Left ventricle myocardium inferior (tissue), 1 donor: Measurements from ENCODE around the gene ADAM33. TPM values are rescaled to one million over a fixed set of nuclear protein-coding genes. Genes with fewer than 3 reads are reported as not detected.

Source experiments
- DNase-seq: peaks from one replicate; pipeline ENCODE4 v3.0.0-alpha.2; 2020
- H3K27ac ChIP-seq: fragments of 200-600 bp; replicated peaks from 2 replicates; pipeline ENCODE4 v1.8.0; 2021
- H3K27me3 ChIP-seq: fragments of 200-600 bp; 2 replicates; pipeline ENCODE4 v1.8.0; 2021; ENCODE audit warnings: low read depth
- H3K36me3 ChIP-seq: fragments of 200-600 bp; 2 replicates; pipeline ENCODE4 v1.8.0; 2021
- H3K4me1 ChIP-seq: fragments of 200-600 bp; 2 replicates; pipeline ENCODE4 v1.8.0; 2021
- H3K4me3 ChIP-seq: fragments of 200-600 bp; 2 replicates; pipeline ENCODE4 v1.8.0; 2021; ENCODE audit warnings: mild to moderate bottlenecking, moderate library complexity
- H3K9me3 ChIP-seq: fragments of 200-600 bp; replicated peaks from 2 replicates; pipeline ENCODE4 v1.8.0; 2021
- intact Hi-C: fragments of 100-400 bp; cut with micrococcal nuclease; formaldehyde crosslinking; loops from one replicate; pipeline ENCODE4 v1.11.0; 2022
- total RNA-seq: library from RNA; stranded (reverse); fragmentation: NEBNext Ultra II Directional; extraction: Animal tissue kit (Norgen Biotek cat#: 25700); gene quantifications from one replicate; pipeline ENCODE4 v1.2.1, GENCODE V29; 2021
- TF ChIP-seq, protein P1 (sequence below): fragments of 200-600 bp; IDR thresholded peaks from 2 replicates; pipeline ENCODE4 v1.8.0; 2021; ENCODE audit warnings: antibody characterized with exemption, mild to moderate bottlenecking, borderline replicate concordance
- donor health status: DM: no; HTN: yes; CAD: no; lungs with severe emphysema.

The ADAM33 gene
- total RNA-seq, 1 donor from 2014 or later = 10.8 TPM

- TF ChIP-seq, protein P1, sequence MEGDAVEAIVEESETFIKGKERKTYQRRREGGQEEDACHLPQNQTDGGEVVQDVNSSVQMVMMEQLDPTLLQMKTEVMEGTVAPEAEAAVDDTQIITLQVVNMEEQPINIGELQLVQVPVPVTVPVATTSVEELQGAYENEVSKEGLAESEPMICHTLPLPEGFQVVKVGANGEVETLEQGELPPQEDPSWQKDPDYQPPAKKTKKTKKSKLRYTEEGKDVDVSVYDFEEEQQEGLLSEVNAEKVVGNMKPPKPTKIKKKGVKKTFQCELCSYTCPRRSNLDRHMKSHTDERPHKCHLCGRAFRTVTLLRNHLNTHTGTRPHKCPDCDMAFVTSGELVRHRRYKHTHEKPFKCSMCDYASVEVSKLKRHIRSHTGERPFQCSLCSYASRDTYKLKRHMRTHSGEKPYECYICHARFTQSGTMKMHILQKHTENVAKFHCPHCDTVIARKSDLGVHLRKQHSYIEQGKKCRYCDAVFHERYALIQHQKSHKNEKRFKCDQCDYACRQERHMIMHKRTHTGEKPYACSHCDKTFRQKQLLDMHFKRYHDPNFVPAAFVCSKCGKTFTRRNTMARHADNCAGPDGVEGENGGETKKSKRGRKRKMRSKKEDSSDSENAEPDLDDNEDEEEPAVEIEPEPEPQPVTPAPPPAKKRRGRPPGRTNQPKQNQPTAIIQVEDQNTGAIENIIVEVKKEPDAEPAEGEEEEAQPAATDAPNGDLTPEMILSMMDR = no peak
- Histone ChIP-seq H3K9me3 (no peaks in the 10 kb centered on the region), H3K27ac (peak within 1 kb of the TSS; percentile 39), H3K27me3 (no peaks in the 10 kb centered on the region), H3K4me3 (peak within 1 kb of the TSS; percentile 37), H3K36me3 (no peaks in the 10 kb centered on the region), H3K4me1 (peaks cover 17% of the 10 kb centered on the region)
- peak; percentile 70 for DNase-seq
- intact Hi-C loops = no loop called here
These were observed 30.6 kb upstream of the ADAM33 start, which contains the start of gene SIGLEC1 for GRCh38 chr20:3712279-3712873. Gene SIGLEC1, minus strand, starts transcription at chr20:3712600. Its CDS starts 5,472 bp downstream, at chr20:3707128.

- intact Hi-C loops = loop anchor here (2.0 kb wide), 1 partner anchor 35 kb away; no protein-coding TSS in a partner anchor
- Histone ChIP-seq H3K27ac (peak overlapping the region; percentile 21), H3K27me3 (no peaks in the 10 kb centered on the region), H3K36me3 (no peaks in the 10 kb centered on the region), H3K4me3 (peak overlapping the region; percentile 37), H3K4me1 (peaks cover 24% of the 10 kb centered on the region), H3K9me3 (no peaks in the 10 kb centered on the region)
- DNase-seq = no peak
- TF ChIP-seq, protein P1 = no peak
These were observed 29.7 kb upstream of the ADAM33 start for GRCh38 chr20:3711484-3711941.

GRCh38 chr20:3710703-3711483, 29.1 kb upstream of the ADAM33 start:
- Histone ChIP-seq H3K4me3 (peak overlapping the region; percentile 37), H3K9me3 (no peaks in the 10 kb centered on the region), H3K36me3 (no peaks in the 10 kb centered on the region), H3K4me1 (peaks cover 24% of the 10 kb centered on the region), H3K27me3 (no peaks in the 10 kb centered on the region), H3K27ac (peak overlapping the region; percentile 65)
- intact Hi-C loops = loop anchor here (2.0 kb wide), 1 partner anchor 34 kb away; no protein-coding TSS in a partner anchor
- TF ChIP-seq, protein P1 = peak; percentile 97
- peak; percentile 83 for DNase-seq

DNA sequence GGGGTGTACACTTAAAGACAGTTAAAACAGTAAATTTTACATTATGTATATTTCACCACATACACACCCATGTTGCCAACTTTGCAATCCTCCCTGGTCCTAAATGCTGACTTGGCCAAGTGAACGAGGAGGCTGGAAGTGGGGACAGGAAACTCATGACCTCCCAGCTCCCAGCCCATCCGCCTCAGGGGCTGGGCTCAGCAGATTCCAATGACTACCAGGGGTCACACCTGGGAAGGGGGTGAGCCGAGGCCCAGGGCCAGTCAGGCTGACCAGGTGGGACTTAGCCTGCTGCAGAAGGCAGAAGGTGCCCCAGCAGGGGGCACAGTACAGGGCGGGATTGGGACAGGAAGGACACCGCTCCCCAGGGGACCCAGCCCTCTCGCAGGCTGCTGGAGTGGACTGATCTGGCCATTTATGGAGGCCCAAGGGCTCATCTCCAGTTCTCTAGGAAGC, 28.2 kb upstream of the ADAM33 start:
- intact Hi-C loops = loop anchor here (2.0 kb wide), 1 partner anchor 33 kb away; no protein-coding TSS in a partner anchor
- DNase-seq = no peak
- TF ChIP-seq, protein P1 = no peak
- peaks cover 24% of the 10 kb centered on the region for H3K4me1 ChIP-seq
- no peaks in the 10 kb centered on the region for H3K27me3 ChIP-seq
- peak overlapping the region; percentile 65 for H3K27ac ChIP-seq
- no peaks in the 10 kb centered on the region for H3K36me3 ChIP-seq
- H3K4me3 ChIP-seq = peak overlapping the region; percentile 28
- H3K9me3 ChIP-seq = no peaks in the 10 kb centered on the region

DNA sequence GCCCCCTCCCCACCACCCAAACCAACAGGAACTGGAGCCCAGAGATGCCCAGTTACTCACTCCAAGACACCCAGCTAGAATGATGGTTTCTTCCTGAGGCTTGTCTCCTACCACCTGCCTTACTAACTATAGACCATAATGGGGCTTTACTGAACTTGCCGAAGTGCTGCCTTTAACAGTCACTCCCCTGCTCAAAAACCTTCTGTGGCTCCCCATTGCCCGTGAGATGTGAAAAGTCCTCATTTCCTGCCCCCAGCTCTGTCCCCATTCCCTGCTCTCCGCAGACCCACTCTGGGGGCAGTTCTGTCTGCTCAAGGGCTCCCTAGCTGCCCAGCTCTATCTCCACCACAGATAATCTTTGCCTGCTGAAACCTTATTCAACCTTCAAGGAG, 25.7 kb upstream of the ADAM33 start:
- TF ChIP-seq, protein P1 = no peak
- Histone ChIP-seq H3K36me3 (no peaks in the 10 kb centered on the region), H3K9me3 (no peaks in the 10 kb centered on the region), H3K27ac (no peak overlapping the region), H3K4me1 (peaks cover 24% of the 10 kb centered on the region), H3K27me3 (no peaks in the 10 kb centered on the region), H3K4me3 (no peak overlapping the region)
- DNase-seq = no peak
- intact Hi-C loops = no loop called here
